HCT116 (cell line): ENCODE data around the gene IRF4. TPM values are rescaled to one million over a fixed set of nuclear protein-coding genes. Genes with fewer than 3 reads are reported as not detected.

Source experiments
- ATAC-seq: fragments of 200-7000 bp; cut with Tn5 transposase; 2 replicates; pipeline ENCODE4 v1.9.1; 2020; ENCODE audit warnings: mild to moderate bottlenecking, moderate library complexity
- BruUV-seq: library from RNA; stranded (reverse); fragments of 400-500 nt; replicated peaks from 2 replicates; lab custom pipeline; 2021; lab: Mats Ljungman, UMichigan
- CTCF ChIA-PET: fragments of 300-600 bp; sonication (Branson Sonifier 250); formaldehyde crosslinking; loops from one replicate; lab custom pipeline; 2021; ENCODE audit warnings: antibody characterized with exemption; lab: Charles Lee
- POLR2A ChIA-PET: fragments of 300-600, 350-600 bp; sonication (Branson Sonifier 250); formaldehyde crosslinking; loops from one replicate; lab custom pipeline; 2021; ENCODE audit warnings: antibody characterized with exemption; lab: Charles Lee
- RAD21 ChIA-PET, 2 experiments: fragments of 300-600 bp; sonication (Branson Sonifier 250); formaldehyde crosslinking; loops; one replicate each; lab custom pipeline; 2023; ENCODE audit warnings: low total read pairs in 2 of 2; ENCODE audit not compliant: uncharacterized antibody in 2 of 2, unreplicated experiment in 2 of 2, low non-redundant PET in 1 of 2; lab: Charles Lee
- DNase-seq: peaks from one replicate; pipeline ENCODE4 v3.0.0-alpha.2; 2010; ENCODE audit warnings: low read depth, low spot score
- H2AFZ ChIP-seq: fragments of 200-600 bp; shearing (Covaris generic), sonication (generic); 2 replicates; pipeline ENCODE4 v1.6.1; 2017; ENCODE audit warnings: low read depth, mixed run types, mixed read lengths, antibody characterized with exemption, low read length; ENCODE audit not compliant: poor library complexity, severe bottlenecking
- H3K27ac ChIP-seq: 2 replicates; pipeline ENCODE4 v1.5.1; 2012; ENCODE audit warnings: low read depth, low read length
- H3K27me3 ChIP-seq: fragments of 200-600 bp; sonication (generic); 2 replicates; pipeline ENCODE4 v1.6.1; 2016; ENCODE audit warnings: mixed run types, low read length, mixed read lengths; ENCODE audit not compliant: insufficient read depth
- H3K36me3 ChIP-seq, 2 experiments: fragments of 200-500 bp in 1 of 2; fragments of 200-600 bp in 1 of 2; sonication (Bioruptor generic) in 1 of 2; sonication (generic) in 1 of 2; 2 replicates each; pipeline versions ENCODE4 v1.5.1 to v1.6.1; 2014 to 2016; ENCODE audit warnings: low read length in 2 of 2, inconsistent platforms in 1 of 2, mixed read lengths in 1 of 2, mixed run types in 1 of 2; ENCODE audit not compliant: insufficient read depth in 2 of 2, control insufficient read depth in 1 of 2
- H3K4me1 ChIP-seq, 2 experiments: fragments of 200-600 bp in 1 of 2; sonication (generic) in 1 of 2; 2 replicates each; pipeline versions ENCODE4 v1.5.1 to v1.6.1; 2012 to 2017; ENCODE audit warnings: low read length in 2 of 2, inconsistent platforms in 1 of 2, mild to moderate bottlenecking in 1 of 2, mixed read lengths in 1 of 2, mixed run types in 1 of 2, moderate library complexity in 1 of 2; ENCODE audit not compliant: insufficient read depth in 2 of 2, control insufficient read depth in 1 of 2
- H3K4me2 ChIP-seq: fragments of 200-600 bp; sonication (generic); 2 replicates; pipeline ENCODE4 v1.6.1; 2017; ENCODE audit warnings: mixed run types, low read length, mixed read lengths
- H3K4me3 ChIP-seq, 2 experiments: fragments of 200-600 bp in 1 of 2; sonication (generic) in 1 of 2; replicated peaks in 1 of 2; 2 replicates each; pipeline ENCODE4 v1.5.1; 2011 to 2016; ENCODE audit warnings: low read length in 2 of 2, control low read depth in 1 of 2, low read depth in 1 of 2, mild to moderate bottlenecking in 1 of 2, mixed read lengths in 1 of 2, mixed run types in 1 of 2
- H3K79me2 ChIP-seq: fragments of 200-600 bp; sonication (generic); 2 replicates; pipeline ENCODE4 v1.6.1; 2017; ENCODE audit warnings: mild to moderate bottlenecking, mixed run types, low read length, moderate library complexity, mixed read lengths; ENCODE audit not compliant: insufficient read depth
- H3K9ac ChIP-seq: fragments of 200-600 bp; sonication (generic); 2 replicates; pipeline ENCODE4 v1.6.1; 2016; ENCODE audit warnings: low read length, mixed read lengths
- H3K9me2 ChIP-seq: fragments of 200-600 bp; sonication (generic), shearing (Covaris generic); 2 replicates; pipeline ENCODE4 v1.6.1; 2017; ENCODE audit warnings: mixed run types, mild to moderate bottlenecking, moderate library complexity; ENCODE audit not compliant: insufficient read depth
- H3K9me3 ChIP-seq, 2 experiments: fragments of 200-500 bp in 1 of 2; fragments of 200-600 bp in 1 of 2; sonication (Bioruptor generic) in 1 of 2; sonication (generic) in 1 of 2; 2 replicates each; pipeline ENCODE4 v1.6.1; 2014 to 2017; ENCODE audit warnings: low read length in 2 of 2, mixed read lengths in 2 of 2, inconsistent platforms in 1 of 2, low read depth in 1 of 2, mild to moderate bottlenecking in 1 of 2, mixed run types in 1 of 2, moderate library complexity in 1 of 2; ENCODE audit not compliant: control insufficient read depth in 1 of 2, insufficient read depth in 1 of 2
- H4K20me1 ChIP-seq: fragments of 200-600 bp; sonication (generic), shearing (Covaris generic); 2 replicates; pipeline ENCODE4 v1.6.1; 2017; ENCODE audit warnings: mixed run types, mild to moderate bottlenecking, moderate library complexity; ENCODE audit not compliant: insufficient read depth
- CEBPB ChIP-seq: IDR thresholded peaks from 2 replicates; pipeline ENCODE4 v1.6.1; 2012; ENCODE audit warnings: low read depth
- CTCF ChIP-seq, 3 experiments: fragments of 200-600 bp in 1 of 3; sonication (generic) in 1 of 3; IDR thresholded peaks in 2 of 3; conservative IDR thresholded peaks in 1 of 3; 2 replicates each; pipeline ENCODE4 v1.5.1; 2012 to 2017; ENCODE audit warnings: low read depth in 2 of 3, low read length in 2 of 3, antibody characterized with exemption in 1 of 3, borderline replicate concordance in 1 of 3, control low read depth in 1 of 3, mild to moderate bottlenecking in 1 of 3, mixed read lengths in 1 of 3, mixed run types in 1 of 3, moderate library complexity in 1 of 3; ENCODE audit not compliant: insufficient read depth in 1 of 3
- ELF1 ChIP-seq: IDR thresholded peaks from 2 replicates; pipeline ENCODE4 v1.6.1; 2012; ENCODE audit warnings: low read depth, borderline replicate concordance
- SP1 ChIP-seq: IDR thresholded peaks from 2 replicates; pipeline ENCODE4 v1.6.1; 2012; ENCODE audit warnings: low read depth
- SRF ChIP-seq: IDR thresholded peaks from 2 replicates; pipeline ENCODE4 v1.6.1; 2012; ENCODE audit warnings: low read depth
- ZFX ChIP-seq: fragments of 450-650 bp; IDR thresholded peaks from 2 replicates; pipeline ENCODE4 v1.6.1; 2017
- intact Hi-C: fragments of 100-400 bp; cut with micrococcal nuclease; formaldehyde crosslinking; loops from 2 replicates; pipeline ENCODE4 v1.10.0; 2022
- total RNA-seq: library from RNA; stranded (reverse); gene quantifications from one replicate; pipeline ENCODE4 v1.2.1, GENCODE V29; 2021; ENCODE audit not compliant: unreplicated experiment
- TF ChIP-seq, protein P1 (sequence below): IDR thresholded peaks from 2 replicates; pipeline ENCODE4 v1.6.1; 2011; ENCODE audit warnings: mild to moderate bottlenecking, low read length, moderate library complexity; ENCODE audit not compliant: insufficient replicate concordance; ENCODE audit errors: extremely low read depth

Gene IRF4
- total RNA-seq, 1 experiment from 2014 or later = 1.2 TPM

- CTCF ChIA-PET = no interaction called here
- Histone ChIP-seq H3K9me3 (no peaks in the 10 kb centered on the region), H3K27me3 (no peaks in the 10 kb centered on the region), H2AFZ (no peak overlapping the region), H3K36me3 (no peaks in the 10 kb centered on the region), H3K4me1 (peaks cover 0 to 7% of the 10 kb centered on the region in 2 experiments; a peak in 1 of 4 replicates), H3K4me3 (no peak overlapping the region), H3K4me2 (no peak overlapping the region), H4K20me1 (no peaks in the 10 kb centered on the region), H3K27ac (no peak overlapping the region), H3K9ac (no peak overlapping the region), H3K9me2 (no peaks in the 10 kb centered on the region), H3K79me2 (no peaks in the 10 kb centered on the region)
- POLR2A ChIA-PET = no interaction called here
- intact Hi-C loops = no loop called here
- BruUV-seq = no TSS peak
- no peak for TF ChIP-seq CTCF (IDR thresholded peaks at IDR 0.05 in 2 of 3, conservative IDR thresholded peaks at IDR 0.05 in 1 of 3; ENCODE audit: borderline replicate concordance in 1 of 3, insufficient read depth in 1 of 3, low read depth in 2 of 3, low read length in 2 of 3)
- no peak for TF ChIP-seq ZFX
- no peak for TF ChIP-seq ELF1
- TF ChIP-seq SRF = no peak
- no peak for TF ChIP-seq SP1
- no peak for TF ChIP-seq CEBPB
- TF ChIP-seq, protein P1, sequence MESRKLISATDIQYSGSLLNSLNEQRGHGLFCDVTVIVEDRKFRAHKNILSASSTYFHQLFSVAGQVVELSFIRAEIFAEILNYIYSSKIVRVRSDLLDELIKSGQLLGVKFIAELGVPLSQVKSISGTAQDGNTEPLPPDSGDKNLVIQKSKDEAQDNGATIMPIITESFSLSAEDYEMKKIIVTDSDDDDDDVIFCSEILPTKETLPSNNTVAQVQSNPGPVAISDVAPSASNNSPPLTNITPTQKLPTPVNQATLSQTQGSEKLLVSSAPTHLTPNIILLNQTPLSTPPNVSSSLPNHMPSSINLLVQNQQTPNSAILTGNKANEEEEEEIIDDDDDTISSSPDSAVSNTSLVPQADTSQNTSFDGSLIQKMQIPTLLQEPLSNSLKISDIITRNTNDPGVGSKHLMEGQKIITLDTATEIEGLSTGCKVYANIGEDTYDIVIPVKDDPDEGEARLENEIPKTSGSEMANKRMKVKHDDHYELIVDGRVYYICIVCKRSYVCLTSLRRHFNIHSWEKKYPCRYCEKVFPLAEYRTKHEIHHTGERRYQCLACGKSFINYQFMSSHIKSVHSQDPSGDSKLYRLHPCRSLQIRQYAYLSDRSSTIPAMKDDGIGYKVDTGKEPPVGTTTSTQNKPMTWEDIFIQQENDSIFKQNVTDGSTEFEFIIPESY = no peak
- RAD21 ChIA-PET = no interaction called here
- ATAC-seq (no peak; the same call in 1 of the 2 replicates), DNase-seq (no peak)
Observed at GRCh38 chr6:447381-448165, 56.0 kb downstream of the IRF4 start.
